Right lobe of liver (tissue), 4 donors: ENCODE results near the gene LDLRAD4.

ENCODE experiments used
- POLR2A ChIP-seq: fragments of 450-650 bp; IDR thresholded peaks from one replicate; pipeline ENCODE4 v1.6.1; 2017; ENCODE audit warnings: antibody characterized with exemption, mild to moderate bottlenecking
- TF ChIP-seq, protein P1 (sequence below), 4 donors: fragments of 200-600 bp in 3 of 4; fragments of 450-650 bp in 1 of 4; IDR thresholded peaks; one replicate each; pipeline versions ENCODE4 v1.5.1 to v1.8.0; 2016 to 2022; ENCODE audit warnings: antibody characterized with exemption in 4 of 4, mild to moderate bottlenecking in 2 of 4
- donor health status: DM: no; HTN: no; CAD: no.
- donor health status: DM: no; HTN: no; CAD: no.
- donor health status: DM: no; HTN: yes; CAD: no.

GRCh38 chr18:13364721-13365205 lies 146.2 kb downstream of the LDLRAD4 start:
- TF ChIP-seq, protein P1, sequence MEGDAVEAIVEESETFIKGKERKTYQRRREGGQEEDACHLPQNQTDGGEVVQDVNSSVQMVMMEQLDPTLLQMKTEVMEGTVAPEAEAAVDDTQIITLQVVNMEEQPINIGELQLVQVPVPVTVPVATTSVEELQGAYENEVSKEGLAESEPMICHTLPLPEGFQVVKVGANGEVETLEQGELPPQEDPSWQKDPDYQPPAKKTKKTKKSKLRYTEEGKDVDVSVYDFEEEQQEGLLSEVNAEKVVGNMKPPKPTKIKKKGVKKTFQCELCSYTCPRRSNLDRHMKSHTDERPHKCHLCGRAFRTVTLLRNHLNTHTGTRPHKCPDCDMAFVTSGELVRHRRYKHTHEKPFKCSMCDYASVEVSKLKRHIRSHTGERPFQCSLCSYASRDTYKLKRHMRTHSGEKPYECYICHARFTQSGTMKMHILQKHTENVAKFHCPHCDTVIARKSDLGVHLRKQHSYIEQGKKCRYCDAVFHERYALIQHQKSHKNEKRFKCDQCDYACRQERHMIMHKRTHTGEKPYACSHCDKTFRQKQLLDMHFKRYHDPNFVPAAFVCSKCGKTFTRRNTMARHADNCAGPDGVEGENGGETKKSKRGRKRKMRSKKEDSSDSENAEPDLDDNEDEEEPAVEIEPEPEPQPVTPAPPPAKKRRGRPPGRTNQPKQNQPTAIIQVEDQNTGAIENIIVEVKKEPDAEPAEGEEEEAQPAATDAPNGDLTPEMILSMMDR (IDR thresholded peaks at IDR 0.05), result no peak
- no peak for TF ChIP-seq POLR2A
